Upper lobe of right lung (tissue), 1 donor: ENCODE results near the gene STT3B. TPM values are rescaled to one million over a fixed set of nuclear protein-coding genes. Genes with fewer than 3 reads are reported as not detected.

Experiments
- ATAC-seq: fragments of 200-7000 bp; cut with Tn5 transposase; one replicate; pipeline ENCODE4 v1.9.1; 2020; ENCODE audit warnings: mild to moderate bottlenecking, moderate library complexity
- DNase-seq: peaks from one replicate; pipeline ENCODE4 v3.0.0-alpha.2; 2020
- H3K27ac ChIP-seq: fragments of 200-600 bp; one replicate; pipeline ENCODE4 v1.8.0; 2022
- H3K27me3 ChIP-seq: fragments of 200-600 bp; one replicate; pipeline ENCODE4 v1.8.0; 2022; ENCODE audit warnings: mild to moderate bottlenecking
- H3K36me3 ChIP-seq: fragments of 200-600 bp; one replicate; pipeline ENCODE4 v1.8.0; 2022
- H3K4me1 ChIP-seq: fragments of 200-600 bp; one replicate; pipeline ENCODE4 v1.8.0; 2022
- H3K4me3 ChIP-seq: fragments of 200-600 bp; one replicate; pipeline ENCODE4 v1.8.0; 2022; ENCODE audit warnings: mild to moderate bottlenecking
- H3K9me3 ChIP-seq: fragments of 200-600 bp; one replicate; pipeline ENCODE4 v1.8.0; 2022
- intact Hi-C: fragments of 100-400 bp; cut with DNase I; formaldehyde crosslinking; loops from one replicate; pipeline ENCODE4 v1.11.0; 2022
- total RNA-seq: library from RNA; stranded (reverse); fragmentation: NEBNext Ultra II Directional; extraction: Animal tissue kit (Norgen Biotek cat#: 25700); gene quantifications from one replicate; pipeline ENCODE4 v1.2.1, GENCODE V29; 2021
- TF ChIP-seq, protein P1 (sequence below): fragments of 200-600 bp; IDR thresholded peaks from one replicate; pipeline ENCODE4 v1.8.0; 2022; ENCODE audit warnings: antibody characterized with exemption
- donor health status: DM: no; HTN: yes; CAD: no; lungs with severe emphysema.

The STT3B gene
- total RNA-seq, 1 donor from 2014 or later: 129 TPM

- intact Hi-C loops: no loop called here
- Histone ChIP-seq H3K4me3 (no peak overlapping the region), H3K36me3 (peaks cover 51% of the 10 kb centered on the region)
Measured at GRCh38 chr3:31634476-31634875, 101.8 kb downstream of the STT3B start.

GRCh38 chr3:31635545-31635944 is 102.8 kb downstream of the STT3B start:
- intact Hi-C loops: no loop called here
- peaks cover 41% of the 10 kb centered on the region for H3K36me3 ChIP-seq
- ATAC-seq: no peak
- no peak for DNase-seq
- H3K27me3 ChIP-seq: no peaks in the 10 kb centered on the region
- H3K27ac ChIP-seq: no peak overlapping the region
- TF ChIP-seq, protein P1, sequence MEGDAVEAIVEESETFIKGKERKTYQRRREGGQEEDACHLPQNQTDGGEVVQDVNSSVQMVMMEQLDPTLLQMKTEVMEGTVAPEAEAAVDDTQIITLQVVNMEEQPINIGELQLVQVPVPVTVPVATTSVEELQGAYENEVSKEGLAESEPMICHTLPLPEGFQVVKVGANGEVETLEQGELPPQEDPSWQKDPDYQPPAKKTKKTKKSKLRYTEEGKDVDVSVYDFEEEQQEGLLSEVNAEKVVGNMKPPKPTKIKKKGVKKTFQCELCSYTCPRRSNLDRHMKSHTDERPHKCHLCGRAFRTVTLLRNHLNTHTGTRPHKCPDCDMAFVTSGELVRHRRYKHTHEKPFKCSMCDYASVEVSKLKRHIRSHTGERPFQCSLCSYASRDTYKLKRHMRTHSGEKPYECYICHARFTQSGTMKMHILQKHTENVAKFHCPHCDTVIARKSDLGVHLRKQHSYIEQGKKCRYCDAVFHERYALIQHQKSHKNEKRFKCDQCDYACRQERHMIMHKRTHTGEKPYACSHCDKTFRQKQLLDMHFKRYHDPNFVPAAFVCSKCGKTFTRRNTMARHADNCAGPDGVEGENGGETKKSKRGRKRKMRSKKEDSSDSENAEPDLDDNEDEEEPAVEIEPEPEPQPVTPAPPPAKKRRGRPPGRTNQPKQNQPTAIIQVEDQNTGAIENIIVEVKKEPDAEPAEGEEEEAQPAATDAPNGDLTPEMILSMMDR: no peak
- H3K4me3 ChIP-seq: no peak overlapping the region
- H3K9me3 ChIP-seq: no peaks in the 10 kb centered on the region
- peaks cover 16% of the 10 kb centered on the region for H3K4me1 ChIP-seq

More at GRCh38 chr3:31634476-31634875, 101.8 kb downstream of the STT3B start:
- no peak for ATAC-seq
- TF ChIP-seq, protein P1: no peak
- H3K9me3 ChIP-seq: no peaks in the 10 kb centered on the region
- peaks cover 16% of the 10 kb centered on the region for H3K4me1 ChIP-seq
- no peak overlapping the region for H3K27ac ChIP-seq
- H3K27me3 ChIP-seq: no peaks in the 10 kb centered on the region
- DNase-seq: no peak

DNA sequence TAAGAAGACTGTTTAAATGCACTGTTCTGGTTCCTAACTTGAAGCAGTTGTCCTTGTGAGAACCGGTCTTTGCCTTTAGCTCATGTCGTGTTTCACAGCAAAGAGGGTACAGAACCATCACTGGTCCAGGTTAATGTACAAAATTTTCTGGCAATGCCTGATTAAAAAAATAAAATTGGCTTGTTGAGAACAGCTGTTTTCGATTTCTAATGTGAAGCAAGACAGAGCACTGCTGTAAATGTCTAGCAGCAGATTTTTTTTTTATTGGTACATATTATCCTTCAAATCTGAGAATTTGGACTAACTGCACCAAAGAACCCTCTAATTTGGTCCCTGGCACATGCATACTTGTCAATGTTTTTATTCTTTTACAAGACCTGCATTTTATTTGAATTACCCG is 103.3 kb downstream of the STT3B start:
- TF ChIP-seq, protein P1: no peak

GRCh38 chr3:31636694-31637442 is 104.1 kb downstream of the STT3B start:
- no peak for DNase-seq
- intact Hi-C loops: no loop called here
- H3K27me3 ChIP-seq: no peaks in the 10 kb centered on the region
- H3K9me3 ChIP-seq: no peaks in the 10 kb centered on the region
- TF ChIP-seq, protein P1: no peak
- H3K36me3 ChIP-seq: peaks cover 28% of the 10 kb centered on the region
- H3K4me3 ChIP-seq: no peak overlapping the region
- H3K4me1 ChIP-seq: peaks cover 16% of the 10 kb centered on the region
- H3K27ac ChIP-seq: no peak overlapping the region
- ATAC-seq: no peak

More for the DNA sequence above, 103.3 kb downstream of the STT3B start:
- no peaks in the 10 kb centered on the region for H3K27me3 ChIP-seq
- H3K27ac ChIP-seq: no peak overlapping the region
- no peaks in the 10 kb centered on the region for H3K9me3 ChIP-seq
- H3K36me3 ChIP-seq: peaks cover 36% of the 10 kb centered on the region
- peaks cover 16% of the 10 kb centered on the region for H3K4me1 ChIP-seq
- no peak overlapping the region for H3K4me3 ChIP-seq
- intact Hi-C loops: no loop called here
- ATAC-seq (no peak), DNase-seq (no peak)

- intact Hi-C loops: no loop called here
- no peak overlapping the region for H3K4me3 ChIP-seq
- TF ChIP-seq, protein P1: no peak
- H3K4me1 ChIP-seq: peaks cover 16% of the 10 kb centered on the region
- DNase-seq (no peak), ATAC-seq (no peak)
- H3K27ac ChIP-seq: no peak overlapping the region
- H3K27me3 ChIP-seq: no peaks in the 10 kb centered on the region
- peaks cover 17% of the 10 kb centered on the region for H3K36me3 ChIP-seq
- H3K9me3 ChIP-seq: no peaks in the 10 kb centered on the region
Measured at GRCh38 chr3:31639828-31640227, 107.1 kb downstream of the STT3B start.
